ENCODE data around the gene TEKT3.

TEKT3 gene

GRCh38 chr17:15346066-15346595, 4.7 kb upstream of the TEKT3 start:
- TF ChIP-seq CTCF (conservative IDR thresholded peaks at IDR 0.05; ENCODE audit: control insufficient read depth, insufficient read depth, low read depth, low read length) = no peak
- H3K4me3 ChIP-seq (ENCODE audit: control insufficient read depth, low read depth, low read length) = no peak overlapping the region
- no peak for DNase-seq (ENCODE audit: low read depth)

GRCh38 chr17:15343749-15344148, 2.4 kb upstream of the TEKT3 start:
- TF ChIP-seq CTCF (conservative IDR thresholded peaks at IDR 0.05; ENCODE audit: control insufficient read depth, insufficient read depth, low read depth, low read length) = no peak
- DNase-seq (ENCODE audit: low read depth) = peak; percentile 76
- H3K4me3 ChIP-seq (ENCODE audit: control insufficient read depth, low read depth, low read length) = no peak overlapping the region

GRCh38 chr17:15342460-15342859, 1.1 kb upstream of the TEKT3 start:
- no peak overlapping the region for H3K4me3 ChIP-seq (ENCODE audit: control insufficient read depth, low read depth, low read length)
- DNase-seq (ENCODE audit: low read depth) = peak; percentile 24
- no peak for TF ChIP-seq CTCF (conservative IDR thresholded peaks at IDR 0.05; ENCODE audit: control insufficient read depth, insufficient read depth, low read depth, low read length)

DNA sequence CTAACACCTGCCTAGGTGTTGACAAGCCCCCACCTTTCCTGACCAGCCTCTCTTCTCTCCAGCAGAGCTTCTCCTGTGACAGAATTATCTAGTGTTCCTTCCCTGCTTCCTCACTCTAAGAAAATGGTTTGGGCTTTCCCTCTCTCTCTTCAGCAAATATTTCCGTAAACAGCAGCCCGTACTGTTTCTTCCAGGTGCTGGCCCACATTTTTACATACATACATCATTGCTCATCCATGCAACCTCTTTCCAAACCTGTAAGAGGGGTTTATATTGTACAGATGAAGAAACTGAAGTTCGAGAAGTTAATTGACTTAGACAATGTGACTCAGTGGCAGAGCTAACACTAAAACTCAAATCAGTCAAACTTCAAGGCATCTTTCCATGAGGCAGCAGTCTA, 569 bp upstream of the TEKT3 start:
- no peak for TF ChIP-seq CTCF (conservative IDR thresholded peaks at IDR 0.05; ENCODE audit: control insufficient read depth, insufficient read depth, low read depth, low read length)
- no peak for DNase-seq (ENCODE audit: low read depth)
- H3K4me3 ChIP-seq (ENCODE audit: control insufficient read depth, low read depth, low read length) = peak overlapping the region; percentile 31

DNA sequence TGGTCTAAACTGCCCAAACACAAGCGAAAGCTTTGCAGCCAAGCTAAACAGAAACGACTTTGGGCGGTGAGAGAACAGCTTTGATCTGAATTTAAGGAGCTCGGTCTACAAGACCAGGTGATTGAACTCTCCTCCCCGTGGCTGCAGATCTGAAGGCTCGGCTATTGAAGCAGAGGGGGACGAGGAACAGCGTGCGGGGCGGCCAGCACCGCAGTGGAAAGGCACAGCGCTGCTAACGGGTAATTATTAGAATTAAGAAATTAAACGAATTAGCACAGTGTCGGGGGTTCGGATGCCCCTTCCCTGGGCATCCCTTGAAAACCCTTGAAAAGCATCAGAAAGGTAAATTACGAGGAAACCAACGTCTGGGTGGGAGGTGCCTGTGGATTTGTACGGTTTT, 431 bp downstream of the TEKT3 start:
- peak overlapping the region; percentile 44 for H3K4me3 ChIP-seq (ENCODE audit: control insufficient read depth, low read depth, low read length)
- no peak for TF ChIP-seq CTCF (conservative IDR thresholded peaks at IDR 0.05; ENCODE audit: control insufficient read depth, insufficient read depth, low read depth, low read length)
- no peak for DNase-seq (ENCODE audit: low read depth)

- no peak for TF ChIP-seq CTCF (conservative IDR thresholded peaks at IDR 0.05; ENCODE audit: control insufficient read depth, insufficient read depth, low read depth, low read length)
- DNase-seq (ENCODE audit: low read depth) = no peak
- H3K4me3 ChIP-seq (ENCODE audit: control insufficient read depth, low read depth, low read length) = no peak overlapping the region
Measured at GRCh38 chr17:15335446-15335845, 6.0 kb downstream of the TEKT3 start.

GRCh38 chr17:15334266-15334665, 7.1 kb downstream of the TEKT3 start:
- H3K4me3 ChIP-seq (ENCODE audit: control insufficient read depth, low read depth, low read length) = no peak overlapping the region
- DNase-seq (ENCODE audit: low read depth) = no peak
- TF ChIP-seq CTCF (conservative IDR thresholded peaks at IDR 0.05; ENCODE audit: control insufficient read depth, insufficient read depth, low read depth, low read length) = no peak

Data from fibroblast of mammary gland (primary cell).